ENCODE data around the gene ADGRB2.

GRCh38 chr1:31790641-31791091, 26.5 kb upstream of the ADGRB2 start:
- TF ChIP-seq CTCF (IDR thresholded peaks at IDR 0.05): no peak
- TF ChIP-seq EP300 (IDR thresholded peaks at IDR 0.05): no peak
- TF ChIP-seq POLR2AphosphoS5 (IDR thresholded peaks at IDR 0.05): no peak
- TF ChIP-seq POLR2A (IDR thresholded peaks at IDR 0.05): no peak
